Mucosa of descending colon (tissue), 3 donors: ENCODE data around the gene MAP3K5. TPM values are rescaled to one million over a fixed set of nuclear protein-coding genes. Genes with fewer than 3 reads are reported as not detected.

ENCODE experiments used
- ATAC-seq: fragments of 200-7000 bp; cut with Tn5 transposase; one replicate; pipeline ENCODE4 v1.9.1; 2020; ENCODE audit warnings: mild to moderate bottlenecking, moderate library complexity
- DNase-seq, 3 donors: peaks; one replicate each; pipeline ENCODE4 v3.0.0-alpha.2; 2020
- H3K36me3 ChIP-seq: fragments of 200-600 bp; one replicate; pipeline ENCODE4 v1.8.0; 2021; ENCODE audit warnings: low read depth, mild to moderate bottlenecking
- H3K4me1 ChIP-seq: fragments of 200-600 bp; one replicate; pipeline ENCODE4 v1.8.0; 2021; ENCODE audit warnings: low read depth, mild to moderate bottlenecking
- H3K4me3 ChIP-seq: fragments of 200-600 bp; one replicate; pipeline ENCODE4 v1.8.0; 2021; ENCODE audit warnings: mild to moderate bottlenecking
- H3K9me3 ChIP-seq: fragments of 200-600 bp; one replicate; pipeline ENCODE4 v1.8.0; 2021; ENCODE audit warnings: mild to moderate bottlenecking
- CTCF ChIP-seq: fragments of 200-600 bp; IDR thresholded peaks from one replicate; pipeline ENCODE4 v1.8.0; 2022; ENCODE audit warnings: antibody characterized with exemption, mild to moderate bottlenecking
- intact Hi-C, 2 donors: fragments of 100-400 bp; cut with DNase I in 1 of 2; cut with micrococcal nuclease in 1 of 2; formaldehyde crosslinking; loops; one replicate each; pipeline versions ENCODE4 v1.11.0 to v1.11.1; 2022; cut with DNase I, micrococcal nuclease
- total RNA-seq, 3 donors: library from RNA; stranded (reverse); fragmentation: NEBNext Ultra II Directional in 2 of 3; extraction: Animal tissue kit (Norgen Biotek cat#: 25700) in 2 of 3; gene quantifications; one replicate each; pipeline versions ENCODE4 v1.2.1 to v1.2.4, GENCODE V29; 2021 to 2023
- donor health status: DM: no; HTN: no; CAD: no; lungs with moderate emphysema.
- donor health status: DM: no; HTN: no; CAD: no.
- donor health status: DM: no; HTN: yes; CAD: no.

Gene MAP3K5
- total RNA-seq, 3 donors from 2014 or later = 12.6 to 18.2 (median 16.3) TPM

GRCh38 chr6:136526196-136526930, 265.9 kb downstream of the MAP3K5 start:
- Histone ChIP-seq H3K36me3 (no peaks in the 10 kb centered on the region), H3K4me3 (no peak overlapping the region), H3K4me1 (peaks cover 7% of the 10 kb centered on the region), H3K9me3 (no peaks in the 10 kb centered on the region)
- peak; percentile 71 for ATAC-seq
- peak; percentile 29 to 62 (median 45) for DNase-seq
- intact Hi-C loops = no loop called here
- TF ChIP-seq CTCF = no peak

- intact Hi-C loops = no loop called here
- ATAC-seq = no peak
- no peak for DNase-seq
- Histone ChIP-seq H3K4me3 (no peak overlapping the region), H3K4me1 (peaks cover 10% of the 10 kb centered on the region), H3K36me3 (no peaks in the 10 kb centered on the region), H3K9me3 (no peaks in the 10 kb centered on the region)
- no peak for TF ChIP-seq CTCF
These were observed 266.6 kb downstream of the MAP3K5 start for GRCh38 chr6:136525586-136526195.

GRCh38 chr6:136524936-136525413, 267.3 kb downstream of the MAP3K5 start:
- no peak overlapping the region for H3K4me3 ChIP-seq
- ATAC-seq = no peak
- no peaks in the 10 kb centered on the region for H3K9me3 ChIP-seq
- no peak for DNase-seq
- intact Hi-C loops = no loop called here
- no peak for TF ChIP-seq CTCF
- H3K36me3 ChIP-seq = no peaks in the 10 kb centered on the region
- peaks cover 12% of the 10 kb centered on the region for H3K4me1 ChIP-seq

- Histone ChIP-seq H3K9me3 (no peaks in the 10 kb centered on the region), H3K4me1 (peaks cover 8% of the 10 kb centered on the region), H3K36me3 (no peaks in the 10 kb centered on the region), H3K4me3 (no peak overlapping the region)
- intact Hi-C loops = no loop called here
- DNase-seq (no peak), ATAC-seq (no peak)
- TF ChIP-seq CTCF = no peak
These were observed 267.8 kb downstream of the MAP3K5 start for GRCh38 chr6:136524339-136524935.

GRCh38 chr6:136523196-136523595, 269.1 kb downstream of the MAP3K5 start:
- TF ChIP-seq CTCF = no peak
- intact Hi-C loops = no loop called here
- Histone ChIP-seq H3K9me3 (no peaks in the 10 kb centered on the region), H3K4me3 (no peak overlapping the region), H3K36me3 (no peaks in the 10 kb centered on the region), H3K4me1 (peaks cover 5% of the 10 kb centered on the region)
- DNase-seq = no peak
- ATAC-seq = no peak
